Activated CD4-positive, alpha-beta T cell treated with anti-CD3 and anti-CD28 coated beads, Interleukin-2, Interleukin-6, amounts not matched to agents 100 ng/mL and 50 ng/mL, durations not matched to agents 16 hours and 8 hours (primary cell): Measurements from ENCODE around the gene CXCL17.

Experiments used
- DNase-seq: peaks from one replicate; pipeline ENCODE4 v3.0.0-alpha.2; 2020

Gene CXCL17

GRCh38 chr19:42423462-42424344 lies 19.0 kb downstream of the CXCL17 start:
- peak; percentile 95 for DNase-seq

DNA sequence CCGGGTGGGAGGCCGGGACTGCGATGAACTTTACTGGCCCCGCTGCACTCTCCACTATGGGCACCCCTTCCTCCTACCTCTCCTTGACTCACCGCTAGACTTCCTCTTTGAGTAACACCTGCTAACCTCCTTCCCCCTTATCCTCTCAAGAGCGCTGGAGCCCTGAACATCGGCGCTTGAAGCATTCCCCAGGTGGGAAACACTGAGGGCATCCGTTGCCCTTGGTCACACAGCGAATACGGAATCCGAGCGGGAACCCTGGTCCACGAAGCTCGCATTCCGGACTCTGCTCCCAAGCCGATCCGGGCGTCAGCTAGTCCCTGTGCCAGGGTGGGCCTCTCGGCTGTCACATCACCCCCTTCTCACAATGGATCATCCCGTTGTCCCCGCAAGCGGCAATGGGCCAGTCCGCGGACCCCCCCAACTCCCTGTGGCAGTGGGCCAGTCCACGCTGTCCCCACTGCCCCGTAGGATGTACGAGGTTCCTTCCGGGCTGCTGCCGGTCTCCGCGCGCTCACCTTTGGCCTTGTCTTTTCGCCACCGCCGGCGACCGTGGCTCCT lies 19.8 kb downstream of the CXCL17 start:
- DNase-seq: peak; percentile 56

- no peak for DNase-seq
Measured at GRCh38 chr19:42422092-42422900, 20.4 kb downstream of the CXCL17 start.

- DNase-seq: no peak
Measured at GRCh38 chr19:42421591-42422031, 21.1 kb downstream of the CXCL17 start.

- no peak for DNase-seq
Measured at GRCh38 chr19:42421101-42421500, 21.6 kb downstream of the CXCL17 start.

DNA sequence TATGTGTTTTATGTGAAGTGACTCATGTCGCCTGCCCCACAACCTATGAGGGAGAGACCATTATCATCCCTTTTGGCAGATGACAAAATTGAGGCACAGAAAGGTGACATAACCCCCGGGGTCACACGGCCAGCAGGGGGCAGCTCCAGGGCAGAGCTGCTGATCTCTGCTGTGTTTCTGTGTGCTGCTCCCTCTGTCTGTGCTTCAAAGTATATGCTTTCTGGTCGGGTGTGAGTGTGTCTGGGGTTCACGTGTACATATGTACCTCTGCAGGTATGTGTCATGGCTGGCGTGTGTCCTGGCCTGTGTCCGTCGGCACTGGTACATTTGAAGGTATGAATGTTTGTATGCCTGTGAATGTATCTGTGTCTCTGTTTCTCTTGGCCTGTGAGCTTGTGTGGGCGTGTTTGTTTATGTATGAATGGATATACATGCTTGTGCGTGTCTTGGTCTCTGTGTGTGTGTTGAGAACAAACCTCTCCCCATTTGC lies 22.6 kb downstream of the CXCL17 start:
- DNase-seq: peak; percentile 85

DNA sequence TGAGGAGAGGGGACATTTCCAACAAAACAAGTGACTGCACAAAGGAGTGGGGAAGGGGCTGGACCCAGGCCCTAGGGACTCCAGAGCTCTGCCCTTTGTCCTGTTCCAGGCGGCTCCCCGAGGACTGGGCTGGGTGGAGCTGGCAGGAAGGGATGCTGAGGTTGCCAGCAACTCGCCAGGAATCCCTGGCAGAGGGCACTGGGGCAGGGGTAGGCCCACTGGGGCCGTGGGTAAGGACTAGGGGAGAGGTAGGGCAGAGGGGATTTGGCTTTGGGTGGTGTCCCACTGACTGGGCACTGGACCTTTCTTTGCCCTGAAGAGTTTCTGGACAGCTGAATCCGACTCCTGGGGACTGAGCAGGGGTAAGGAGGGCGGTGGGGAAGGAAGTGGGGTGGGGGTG lies 23.4 kb downstream of the CXCL17 start:
- no peak for DNase-seq

- DNase-seq: no peak
Measured at GRCh38 chr19:42412661-42413076, 30.1 kb downstream of the CXCL17 start.

GRCh38 chr19:42412227-42412626 lies 30.5 kb downstream of the CXCL17 start:
- no peak for DNase-seq

GRCh38 chr19:42411581-42412178 lies 31.1 kb downstream of the CXCL17 start:
- no peak for DNase-seq

DNA sequence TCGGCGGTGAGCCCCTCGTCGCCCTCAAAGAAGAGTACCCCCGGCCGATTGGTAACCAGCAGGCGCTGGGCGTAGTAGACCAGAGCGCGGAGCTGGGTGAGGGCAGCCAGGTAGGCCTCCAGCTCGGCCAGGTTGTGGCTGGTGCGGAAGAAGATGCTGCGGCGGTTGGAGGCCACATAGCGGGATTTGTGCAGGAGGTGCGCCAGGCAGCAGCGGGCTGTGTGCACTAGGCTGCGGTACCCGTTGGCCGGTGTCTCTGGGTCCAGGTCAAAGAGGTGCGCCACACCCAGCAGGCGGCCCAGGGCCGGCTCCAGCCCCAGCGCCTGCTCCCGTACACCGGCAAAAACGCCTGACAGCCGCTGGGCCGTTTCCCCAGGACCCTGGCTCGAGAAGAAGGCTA lies 32.4 kb downstream of the CXCL17 start:
- no peak for DNase-seq

DNA sequence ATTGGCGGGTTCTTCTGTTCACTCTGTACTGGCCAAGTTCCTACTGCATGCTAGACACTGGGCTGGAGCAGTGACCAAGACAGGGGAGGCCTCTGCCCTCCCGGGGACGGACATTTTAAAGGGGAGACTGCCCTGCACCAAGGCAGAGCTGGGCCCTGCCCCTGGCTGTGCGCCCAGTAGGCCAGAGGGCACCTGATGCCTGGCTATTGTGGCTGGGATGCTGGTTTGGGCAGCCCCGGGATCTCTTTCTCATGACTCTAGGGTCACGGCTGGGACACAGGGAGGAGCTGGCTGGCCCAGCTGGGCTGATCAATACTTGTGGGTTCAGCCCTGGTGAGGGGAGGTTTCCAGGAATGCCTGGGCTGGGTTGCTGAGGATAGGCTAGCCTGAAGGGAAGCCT lies 33.3 kb downstream of the CXCL17 start:
- no peak for DNase-seq

- no peak for DNase-seq
Measured at GRCh38 chr19:42407816-42408175, 35.0 kb downstream of the CXCL17 start.

DNA sequence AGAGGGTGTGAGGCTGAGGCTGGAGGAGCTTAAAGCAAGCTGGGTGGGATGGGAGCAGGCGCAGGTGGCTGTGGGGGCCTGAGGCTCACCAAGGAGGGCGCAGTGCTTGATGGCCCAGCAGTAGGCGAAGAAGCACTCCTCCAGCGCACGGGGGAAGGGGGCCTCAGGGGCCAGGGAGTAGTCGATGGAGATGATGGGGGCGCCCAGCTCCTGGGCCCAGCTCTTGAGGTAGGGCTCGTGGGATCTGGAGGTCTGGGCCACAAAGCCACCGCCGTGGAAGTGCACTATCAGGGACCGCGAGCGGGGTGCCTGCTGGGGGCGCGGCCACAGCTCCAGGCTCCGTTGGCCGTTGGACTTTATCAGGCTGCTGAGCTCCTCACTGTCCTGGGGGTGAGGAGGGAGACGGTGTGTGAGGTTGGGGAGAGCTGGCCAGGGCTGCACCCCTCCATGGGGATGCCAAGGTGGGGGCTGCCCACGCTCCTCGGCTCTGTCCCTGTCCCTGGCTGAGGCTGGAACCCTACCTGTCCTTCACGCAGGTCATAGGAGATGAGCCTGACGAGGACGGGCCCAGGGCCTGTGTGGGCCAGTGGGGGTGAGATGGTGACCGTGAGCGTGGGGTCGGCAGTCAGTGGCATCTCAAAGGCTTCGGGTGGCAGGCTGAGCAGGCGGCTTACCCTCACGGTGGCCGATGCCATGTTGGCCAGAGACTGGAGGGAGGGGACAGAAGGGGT lies 35.5 kb downstream of the CXCL17 start:
- DNase-seq: no peak

DNA sequence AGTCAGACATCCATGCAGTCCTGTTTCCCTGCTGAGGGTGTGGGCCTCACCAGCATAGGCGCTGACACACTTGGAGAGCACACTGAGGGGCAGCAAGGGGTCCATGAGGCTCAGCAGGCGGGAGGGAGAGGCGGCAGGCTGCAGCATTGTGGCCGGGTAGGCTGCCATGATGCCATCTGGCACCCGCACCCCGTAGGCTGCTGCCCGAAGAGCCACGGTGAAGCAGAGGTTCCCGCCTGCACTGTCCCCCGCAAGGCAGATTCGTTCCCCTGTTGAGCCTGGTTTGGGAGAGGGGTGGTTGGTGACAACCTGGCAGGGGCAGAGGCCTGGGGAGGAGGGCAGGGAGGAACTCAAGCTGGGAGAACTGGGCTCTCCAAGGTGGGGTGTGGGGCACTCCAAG lies 36.6 kb downstream of the CXCL17 start:
- no peak for DNase-seq

DNA sequence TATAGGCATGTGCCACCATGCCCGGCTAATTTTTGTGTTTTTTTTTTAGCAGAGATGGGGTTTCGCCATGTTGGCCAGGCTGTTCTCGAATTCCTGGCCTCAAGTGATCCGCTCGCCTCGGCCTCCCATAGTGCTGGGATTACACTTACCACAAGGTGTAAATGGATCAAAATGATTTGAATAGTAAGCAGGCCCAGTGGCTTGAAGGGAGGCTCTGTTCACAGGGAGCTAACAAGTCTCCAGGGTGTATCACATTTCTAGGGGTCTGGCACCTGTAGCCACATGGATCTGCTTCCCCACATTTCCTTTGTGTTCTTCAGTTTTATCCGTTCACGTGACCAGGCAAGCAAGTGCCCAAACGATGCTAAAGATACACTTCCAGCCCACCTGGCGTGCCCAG lies 39.2 kb downstream of the CXCL17 start:
- DNase-seq: no peak

- DNase-seq: no peak
Measured at GRCh38 chr19:42402376-42403116, 40.2 kb downstream of the CXCL17 start.

GRCh38 chr19:42401365-42402303 lies 41.1 kb downstream of the CXCL17 start:
- peak; percentile 75 for DNase-seq

GRCh38 chr19:42400404-42400803 lies 42.3 kb downstream of the CXCL17 start:
- DNase-seq: no peak
